ENCODE results near the gene ERP44.
A peak's percentile ranks its signal among the peaks of the same experiment; 100 is the strongest.

Gene ERP44

GRCh38 chr9:100013573-100013972 is 85.2 kb downstream of the ERP44 start:
- Histone ChIP-seq H4K20me1 (ENCODE audit: insufficient read depth, low read length) (no peaks in the 10 kb centered on the region), H3F3A (ENCODE audit: insufficient read depth, low read length) (no peaks in the 10 kb centered on the region), H3K4me1 (ENCODE audit: low read length) (no peaks in the 10 kb centered on the region), H3K27ac (ENCODE audit: low read length) (no peak overlapping the region), H3K27me3 (replicated peaks; ENCODE audit: insufficient read depth, low read length) (no peaks in the 10 kb centered on the region), H3K9me2 (replicated peaks; ENCODE audit: insufficient read depth, low read length) (no peaks in the 10 kb centered on the region), H3K79me2 (ENCODE audit: low read length) (0 out of 2 replicates have a peak, but pooled peaks cover 3% of the 10 kb centered on the region), H3K4me3 (ENCODE audit: low read length) (no peak overlapping the region), H2AFZ (ENCODE audit: low read length) (no peak overlapping the region), H3K9me3 (replicated peaks; ENCODE audit: insufficient read depth, low read length) (no peaks in the 10 kb centered on the region), H3K9ac (ENCODE audit: low read length) (no peak overlapping the region), H3K36me3 (replicated peaks; ENCODE audit: insufficient read depth, low read length) (no peaks in the 10 kb centered on the region), H3K4me2 (ENCODE audit: low read depth, low read length) (no peak overlapping the region)
- TF ChIP-seq EZH2 (optimal IDR thresholded peaks at IDR 0.05; ENCODE audit: low read depth, low read length) (no peak), CTCF (IDR thresholded peaks at IDR 0.05; ENCODE audit: low read length) (no peak), EZH2phosphoT487 (IDR thresholded peaks at IDR 0.05; ENCODE audit: low read length) (no peak)
- DNase-seq = no peak

DNA sequence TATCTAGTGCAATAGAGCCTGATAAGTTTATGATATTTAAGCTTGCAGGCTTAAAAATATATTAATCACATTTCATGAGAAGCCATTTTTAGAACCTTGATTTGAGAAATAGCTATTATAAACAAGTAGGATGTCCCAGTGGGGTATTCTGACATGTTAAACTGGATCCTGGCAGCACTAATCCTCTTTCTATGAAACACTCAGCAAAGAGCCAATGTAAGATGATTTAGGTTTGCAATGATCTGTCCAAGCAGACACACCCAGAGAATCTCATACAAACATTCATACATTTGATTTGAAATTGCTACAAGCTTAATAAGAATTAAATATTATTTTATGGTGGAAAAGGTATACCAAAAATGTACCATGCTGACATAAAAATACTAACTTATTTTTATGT is 86.5 kb downstream of the ERP44 start:
- no peaks in the 10 kb centered on the region for H3K4me1 ChIP-seq (ENCODE audit: low read length)
- no peaks in the 10 kb centered on the region for H3F3A ChIP-seq (ENCODE audit: insufficient read depth, low read length)
- DNase-seq = no peak
- TF ChIP-seq EZH2 (optimal IDR thresholded peaks at IDR 0.05; ENCODE audit: low read depth, low read length) (no peak), CTCF (IDR thresholded peaks at IDR 0.05; ENCODE audit: low read length) (no peak), EZH2phosphoT487 (IDR thresholded peaks at IDR 0.05; ENCODE audit: low read length) (no peak)
- no peak overlapping the region for H2AFZ ChIP-seq (ENCODE audit: low read length)
- no peaks in the 10 kb centered on the region for H3K9me3 ChIP-seq (replicated peaks; ENCODE audit: insufficient read depth, low read length)
- H3K27me3 ChIP-seq (replicated peaks; ENCODE audit: insufficient read depth, low read length) = no peaks in the 10 kb centered on the region
- H3K9ac ChIP-seq (ENCODE audit: low read length) = no peak overlapping the region
- H4K20me1 ChIP-seq (ENCODE audit: insufficient read depth, low read length) = no peaks in the 10 kb centered on the region
- H3K9me2 ChIP-seq (replicated peaks; ENCODE audit: insufficient read depth, low read length) = no peaks in the 10 kb centered on the region
- no peak overlapping the region for H3K27ac ChIP-seq (ENCODE audit: low read length)
- no peak overlapping the region for H3K4me3 ChIP-seq (ENCODE audit: low read length)
- no peak overlapping the region for H3K4me2 ChIP-seq (ENCODE audit: low read depth, low read length)
- H3K36me3 ChIP-seq (replicated peaks; ENCODE audit: insufficient read depth, low read length) = no peaks in the 10 kb centered on the region
- H3K79me2 ChIP-seq (ENCODE audit: low read length) = 0 out of 2 replicates have a peak, but pooled peaks cover 3% of the 10 kb centered on the region

DNA sequence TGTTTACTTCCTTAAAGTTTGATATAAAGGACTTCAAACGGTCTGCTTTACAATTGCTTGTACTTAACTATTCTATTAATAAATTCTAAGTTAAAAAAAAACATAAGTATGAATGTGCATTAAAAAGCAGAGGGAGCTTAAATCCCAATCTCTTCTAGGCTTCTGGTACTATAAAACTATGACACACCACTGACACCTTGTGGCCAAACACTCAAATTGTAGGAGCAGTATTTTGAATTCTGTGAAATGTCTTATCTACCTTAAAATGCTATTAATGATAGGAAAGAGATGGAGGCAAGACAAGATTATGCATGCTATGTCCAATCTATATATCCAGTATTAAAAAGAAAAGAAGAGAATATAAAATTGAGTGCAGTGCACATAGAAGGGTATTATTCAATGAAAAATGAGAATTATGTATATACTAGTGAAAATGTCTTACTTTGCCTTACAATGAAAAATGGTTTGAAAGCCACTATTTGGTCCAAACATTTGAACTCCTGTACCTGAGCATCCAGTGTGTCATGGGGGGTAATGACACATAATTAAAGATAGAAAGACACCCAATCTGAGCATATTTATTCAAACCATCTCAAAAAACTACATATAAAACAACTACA is 87.6 kb downstream of the ERP44 start:
- no peaks in the 10 kb centered on the region for H3K27me3 ChIP-seq (replicated peaks; ENCODE audit: insufficient read depth, low read length)
- no peak overlapping the region for H3K4me2 ChIP-seq (ENCODE audit: low read depth, low read length)
- no peaks in the 10 kb centered on the region for H3F3A ChIP-seq (ENCODE audit: insufficient read depth, low read length)
- no peak overlapping the region for H3K27ac ChIP-seq (ENCODE audit: low read length)
- TF ChIP-seq EZH2phosphoT487 (IDR thresholded peaks at IDR 0.05; ENCODE audit: low read length) (no peak), CTCF (IDR thresholded peaks at IDR 0.05; ENCODE audit: low read length) (peak; percentile 69), EZH2 (optimal IDR thresholded peaks at IDR 0.05; ENCODE audit: low read depth, low read length) (no peak)
- H3K9me3 ChIP-seq (replicated peaks; ENCODE audit: insufficient read depth, low read length) = no peaks in the 10 kb centered on the region
- no peaks in the 10 kb centered on the region for H3K9me2 ChIP-seq (replicated peaks; ENCODE audit: insufficient read depth, low read length)
- H3K4me3 ChIP-seq (ENCODE audit: low read length) = no peak overlapping the region
- 0 out of 2 replicates have a peak, but pooled peaks cover 3% of the 10 kb centered on the region for H3K79me2 ChIP-seq (ENCODE audit: low read length)
- H2AFZ ChIP-seq (ENCODE audit: low read length) = no peak overlapping the region
- no peaks in the 10 kb centered on the region for H3K4me1 ChIP-seq (ENCODE audit: low read length)
- peak; percentile 69 for DNase-seq
- no peaks in the 10 kb centered on the region for H4K20me1 ChIP-seq (ENCODE audit: insufficient read depth, low read length)
- H3K9ac ChIP-seq (ENCODE audit: low read length) = no peak overlapping the region
- no peaks in the 10 kb centered on the region for H3K36me3 ChIP-seq (replicated peaks; ENCODE audit: insufficient read depth, low read length)
